Peyer's patch (tissue), 4 donors: ENCODE measurements around the gene TRIM8.

ENCODE experiments used
- POLR2A ChIP-seq, 2 donors: fragments of 450-650 bp; IDR thresholded peaks; one replicate each; pipeline ENCODE4 v1.5.1; 2017; ENCODE audit warnings: antibody characterized with exemption in 2 of 2, mild to moderate bottlenecking in 2 of 2, moderate library complexity in 2 of 2
- TF ChIP-seq, protein P1 (sequence below), 6 experiments: fragments of 450-650 bp in 4 of 6; fragments of 200-600 bp in 2 of 6; sonication (generic) in 1 of 6; IDR thresholded peaks; one replicate each; pipeline ENCODE4 v1.5.1; 2017 to 2019; ENCODE audit warnings: antibody characterized with exemption in 6 of 6, mild to moderate bottlenecking in 3 of 6, moderate library complexity in 1 of 6

- TF ChIP-seq, protein P1, sequence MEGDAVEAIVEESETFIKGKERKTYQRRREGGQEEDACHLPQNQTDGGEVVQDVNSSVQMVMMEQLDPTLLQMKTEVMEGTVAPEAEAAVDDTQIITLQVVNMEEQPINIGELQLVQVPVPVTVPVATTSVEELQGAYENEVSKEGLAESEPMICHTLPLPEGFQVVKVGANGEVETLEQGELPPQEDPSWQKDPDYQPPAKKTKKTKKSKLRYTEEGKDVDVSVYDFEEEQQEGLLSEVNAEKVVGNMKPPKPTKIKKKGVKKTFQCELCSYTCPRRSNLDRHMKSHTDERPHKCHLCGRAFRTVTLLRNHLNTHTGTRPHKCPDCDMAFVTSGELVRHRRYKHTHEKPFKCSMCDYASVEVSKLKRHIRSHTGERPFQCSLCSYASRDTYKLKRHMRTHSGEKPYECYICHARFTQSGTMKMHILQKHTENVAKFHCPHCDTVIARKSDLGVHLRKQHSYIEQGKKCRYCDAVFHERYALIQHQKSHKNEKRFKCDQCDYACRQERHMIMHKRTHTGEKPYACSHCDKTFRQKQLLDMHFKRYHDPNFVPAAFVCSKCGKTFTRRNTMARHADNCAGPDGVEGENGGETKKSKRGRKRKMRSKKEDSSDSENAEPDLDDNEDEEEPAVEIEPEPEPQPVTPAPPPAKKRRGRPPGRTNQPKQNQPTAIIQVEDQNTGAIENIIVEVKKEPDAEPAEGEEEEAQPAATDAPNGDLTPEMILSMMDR (IDR thresholded peaks at IDR 0.05), result no peak
- no peak for TF ChIP-seq POLR2A (IDR thresholded peaks at IDR 0.05)
Measured at GRCh38 chr10:102677331-102678067, 33.2 kb downstream of the TRIM8 start.
